B cell (primary cell): ENCODE results near the gene FBLIM1. TPM values are rescaled to one million over a fixed set of nuclear protein-coding genes. Genes with fewer than 3 reads are reported as not detected.

ENCODE experiments used
- ATAC-seq: fragments of 200-7000 bp; cut with Tn5 transposase; one replicate; pipeline ENCODE4 v1.10.0; 2021; ENCODE audit warnings: low read depth, mild to moderate bottlenecking, moderate number of reproducible peaks, moderate library complexity
- CTCF ChIA-PET: fragments of 350-600 bp; sonication (Branson Sonifier 250); formaldehyde crosslinking; loops from one replicate; lab custom pipeline; 2021; ENCODE audit warnings: antibody characterized with exemption, inconsistent platforms; lab: Charles Lee
- POLR2A ChIA-PET: fragments of 350-600 bp; sonication (Branson Sonifier 250); formaldehyde crosslinking; loops from one replicate; lab custom pipeline; 2021; ENCODE audit warnings: antibody characterized with exemption; lab: Charles Lee
- DNase-seq: peaks from one replicate; pipeline ENCODE4 v3.0.0; 2013
- H2AFZ ChIP-seq: 2 replicates; pipeline ENCODE4 v1.6.1; 2012; ENCODE audit warnings: mild to moderate bottlenecking, low read depth, low read length; ENCODE audit not compliant: insufficient read depth, poor library complexity, severe bottlenecking
- H3K27ac ChIP-seq, 2 donors: 1 replicate in 1 of 2; 2 replicates in 1 of 2; pipeline ENCODE4 v1.5.1; 2012 to 2013; ENCODE audit warnings: low read length in 2 of 2, mild to moderate bottlenecking in 2 of 2, moderate library complexity in 1 of 2
- H3K27me3 ChIP-seq, 4 experiments: fragments of 200-600 bp in 1 of 4; sonication (generic) in 1 of 4; replicated peaks in 1 of 4; 1 replicate in 2 of 4; 2 replicates in 2 of 4; pipeline versions ENCODE4 v1.6.1 to v1.7.0; 2013 to 2016; ENCODE audit warnings: low read length in 3 of 4, mild to moderate bottlenecking in 2 of 4, mixed read lengths in 1 of 4, moderate library complexity in 1 of 4; ENCODE audit not compliant: insufficient read depth in 4 of 4, control insufficient read depth in 3 of 4; ENCODE audit errors: control extremely low read depth in 1 of 4
- H3K36me3 ChIP-seq, 2 experiments: replicated peaks in 1 of 2; 1 replicate in 1 of 2; 2 replicates in 1 of 2; pipeline versions ENCODE4 v1.6.1 to v1.7.1; 2013; ENCODE audit warnings: low read length in 1 of 2; ENCODE audit not compliant: insufficient read depth in 2 of 2, control insufficient read depth in 1 of 2; ENCODE audit errors: control extremely low read depth in 1 of 2, extremely low read depth in 1 of 2
- H3K4me1 ChIP-seq, 2 donors: fragments of 200-600 bp in 1 of 2; sonication (generic) in 1 of 2; 1 replicate in 1 of 2; 2 replicates in 1 of 2; pipeline versions ENCODE4 v1.5.1 to v1.6.1; 2013 to 2017; ENCODE audit warnings: low read length in 2 of 2; ENCODE audit not compliant: control insufficient read depth in 2 of 2, insufficient read depth in 2 of 2
- H3K4me2 ChIP-seq: replicated peaks from 2 replicates; pipeline ENCODE3; 2012; ENCODE audit warnings: mild to moderate bottlenecking, low read depth, low read length; ENCODE audit not compliant: poor library complexity, severe bottlenecking
- H3K4me3 ChIP-seq, 5 experiments: fragments of 200-600 bp in 1 of 5; sonication (generic) in 1 of 5; 1 replicate in 3 of 5; 2 replicates in 2 of 5; pipeline versions ENCODE4 v1.5.1 to v1.7.0; 2011 to 2016; ENCODE audit warnings: low read length in 4 of 5, mild to moderate bottlenecking in 4 of 5, low read depth in 2 of 5, control low read depth in 1 of 5, moderate library complexity in 1 of 5; ENCODE audit not compliant: insufficient read depth in 1 of 5; ENCODE audit errors: control extremely low read depth in 1 of 5, extremely low read depth in 1 of 5
- H3K79me2 ChIP-seq: fragments of 200-600 bp; sonication (generic); one replicate; pipeline ENCODE4 v1.6.0; 2016; ENCODE audit warnings: low read length; ENCODE audit not compliant: control insufficient read depth, insufficient read depth
- H3K9ac ChIP-seq: fragments of 200-600 bp; sonication (generic); 2 replicates; pipeline ENCODE4 v1.6.1; 2017; ENCODE audit warnings: mild to moderate bottlenecking, low read length, moderate library complexity
- H3K9me3 ChIP-seq, 3 donors: one replicate each; pipeline versions ENCODE4 v1.6.1 to v1.7.1; 2013; ENCODE audit warnings: low read length in 2 of 3; ENCODE audit not compliant: control insufficient read depth in 2 of 3, insufficient read depth in 1 of 3; ENCODE audit errors: control extremely low read depth in 1 of 3
- H4K20me1 ChIP-seq: 2 replicates; pipeline ENCODE4 v1.6.0; 2012; ENCODE audit warnings: mild to moderate bottlenecking, low read length; ENCODE audit not compliant: insufficient read depth, control insufficient read depth, poor library complexity, severe bottlenecking
- H3K27ac Mint-ChIP-seq: one replicate; pipeline ENCODE4 v1.8.0; 2021; ENCODE audit warnings: mixed read lengths
- H3K27me3 Mint-ChIP-seq: one replicate; pipeline ENCODE4 v1.8.0; 2021; ENCODE audit warnings: mixed read lengths
- H3K4me1 Mint-ChIP-seq: one replicate; pipeline ENCODE4 v1.8.0; 2021; ENCODE audit warnings: mixed read lengths
- H3K4me3 Mint-ChIP-seq: one replicate; pipeline ENCODE4 v1.8.0; 2021; ENCODE audit warnings: mixed read lengths
- H3K9me3 Mint-ChIP-seq: one replicate; pipeline ENCODE4 v1.8.0; 2022; ENCODE audit warnings: mixed read lengths; ENCODE audit not compliant: insufficient read depth
- EZH2 ChIP-seq: IDR thresholded peaks from 2 replicates; pipeline ENCODE4 v1.6.1; 2012; ENCODE audit warnings: borderline replicate concordance, low read depth, mild to moderate bottlenecking, moderate library complexity, low read length; ENCODE audit not compliant: insufficient read depth, poor library complexity, severe bottlenecking
- WGBS: methylation state at CpG from one replicate; pipeline ENCODE4 v1.1.5; 2013; ENCODE audit warnings: missing lambda C conversion rate; ENCODE audit not compliant: insufficient coverage; 5-methylcytosine and 5-hydroxymethylcytosine counted together
- intact Hi-C: fragments of 100-400 bp; cut with micrococcal nuclease; formaldehyde crosslinking; loops from one replicate; pipeline ENCODE4 v1.10.0; 2022
- polyA plus RNA-seq: library from polyadenylated mRNA; depleted of rRNA; stranded (reverse); fragments of >200 nt; gene quantifications from 2 replicates; pipeline ENCODE4 v1.2.3, GENCODE V29; 2012
- total RNA-seq, 2 donors: library from RNA; stranded (reverse); fragments of 120-200 nt in 1 of 2; gene quantifications; 1 replicate in 1 of 2; 2 replicates in 1 of 2; pipeline versions ENCODE4 v1.2.3 to v1.2.4, GENCODE V29; 2013 to 2022
- TF ChIP-seq, protein P1 (sequence below): fragments of 200-600 bp; IDR thresholded peaks from one replicate; pipeline ENCODE4 v1.8.0; 2022; ENCODE audit warnings: antibody characterized with exemption, mild to moderate bottlenecking

The FBLIM1 gene
- total and polyA plus RNA-seq, 2 donors (not counting 1 experiment from before 2014, with no cell fraction given): not detected

- no peaks in the 10 kb centered on the region for H3K9me3 ChIP-seq
- Mint-ChIP-seq H3K9me3 (no peaks in the 10 kb centered on the region), H3K27me3 (peaks cover 10% of the 10 kb centered on the region), H3K27ac (no peak overlapping the region), H3K4me3 (no peak overlapping the region), H3K4me1 (no peaks in the 10 kb centered on the region)
- H3K27ac ChIP-seq: no peak overlapping the region
- H3K4me1 ChIP-seq: no peaks in the 10 kb centered on the region
- peak; percentile 39 for ATAC-seq
- intact Hi-C loops: no loop called here
- 69% methylated on average over 9 of the region's 9 CpGs for WGBS
- H3K27me3 ChIP-seq: peaks cover 0 to 2% (median 0%) of the 10 kb centered on the region in 4 experiments
- no peak overlapping the region for H3K4me2 ChIP-seq
- H3K79me2 ChIP-seq: no peaks in the 10 kb centered on the region
- DNase-seq: no peak
- H3K4me3 ChIP-seq: no peak overlapping the region
- H3K36me3 ChIP-seq: no peaks in the 10 kb centered on the region
- TF ChIP-seq, protein P1, sequence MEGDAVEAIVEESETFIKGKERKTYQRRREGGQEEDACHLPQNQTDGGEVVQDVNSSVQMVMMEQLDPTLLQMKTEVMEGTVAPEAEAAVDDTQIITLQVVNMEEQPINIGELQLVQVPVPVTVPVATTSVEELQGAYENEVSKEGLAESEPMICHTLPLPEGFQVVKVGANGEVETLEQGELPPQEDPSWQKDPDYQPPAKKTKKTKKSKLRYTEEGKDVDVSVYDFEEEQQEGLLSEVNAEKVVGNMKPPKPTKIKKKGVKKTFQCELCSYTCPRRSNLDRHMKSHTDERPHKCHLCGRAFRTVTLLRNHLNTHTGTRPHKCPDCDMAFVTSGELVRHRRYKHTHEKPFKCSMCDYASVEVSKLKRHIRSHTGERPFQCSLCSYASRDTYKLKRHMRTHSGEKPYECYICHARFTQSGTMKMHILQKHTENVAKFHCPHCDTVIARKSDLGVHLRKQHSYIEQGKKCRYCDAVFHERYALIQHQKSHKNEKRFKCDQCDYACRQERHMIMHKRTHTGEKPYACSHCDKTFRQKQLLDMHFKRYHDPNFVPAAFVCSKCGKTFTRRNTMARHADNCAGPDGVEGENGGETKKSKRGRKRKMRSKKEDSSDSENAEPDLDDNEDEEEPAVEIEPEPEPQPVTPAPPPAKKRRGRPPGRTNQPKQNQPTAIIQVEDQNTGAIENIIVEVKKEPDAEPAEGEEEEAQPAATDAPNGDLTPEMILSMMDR: no peak
- no peak for TF ChIP-seq EZH2
- H4K20me1 ChIP-seq: no peaks in the 10 kb centered on the region
- no peak overlapping the region for H2AFZ ChIP-seq
- CTCF ChIA-PET: interaction anchor here (0.7 kb wide), 1 partner anchor 80 kb away, joined by 3 read pairs; no protein-coding TSS in a partner anchor
- POLR2A ChIA-PET: interaction anchor here (0.7 kb wide), 1 partner anchor 14 kb away, joined by 5 read pairs; no protein-coding TSS in a partner anchor
- H3K9ac ChIP-seq: no peak overlapping the region
These were observed 40.6 kb downstream of the FBLIM1 start for GRCh38 chr1:15799004-15799867.
